ENCODE data around the gene CHST12. TPM values are rescaled to one million over a fixed set of nuclear protein-coding genes. Genes with fewer than 3 reads are reported as not detected.

CHST12 gene
- total RNA-seq, 1 donor from 2014 or later = 22.4 TPM

DNA sequence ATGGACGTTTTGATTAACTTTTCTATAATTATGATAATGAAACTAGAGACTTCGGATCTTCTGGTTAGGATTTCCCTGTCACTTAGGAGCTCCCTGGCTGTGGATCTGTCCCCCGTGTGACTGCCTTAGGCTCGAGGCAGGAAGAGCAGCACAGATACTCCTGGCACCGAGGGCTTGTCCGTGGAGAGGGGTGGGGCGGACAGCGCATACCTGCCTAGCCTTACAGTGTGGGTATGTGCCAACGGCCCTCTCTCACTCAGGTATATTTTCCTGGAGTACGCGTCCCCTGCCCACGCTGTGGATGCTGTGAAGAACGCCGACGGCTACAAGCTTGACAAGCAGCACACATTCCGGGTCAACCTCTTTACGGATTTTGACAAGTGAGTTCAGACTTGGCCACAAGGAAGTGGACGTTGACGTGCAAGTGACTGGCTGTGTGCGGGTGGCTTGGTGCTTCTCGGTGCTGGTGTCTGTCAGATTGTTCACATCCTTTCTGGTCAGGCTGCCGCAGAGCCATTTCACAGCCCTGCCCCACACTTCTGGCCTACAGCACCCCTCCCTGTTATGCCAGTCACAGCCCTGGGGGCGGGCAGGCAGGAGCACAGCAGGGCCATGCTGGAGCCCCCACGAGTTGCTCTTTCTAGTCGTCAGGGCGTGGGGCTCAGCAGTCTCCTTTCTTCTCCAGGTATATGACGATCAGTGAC is 40.9 kb upstream of the CHST12 start:
- peaks cover 20% of the 10 kb centered on the region for H3K4me1 Mint-ChIP-seq (ENCODE audit: unreplicated experiment)
- no peaks in the 10 kb centered on the region for H3K27me3 Mint-ChIP-seq
- H3K36me3 Mint-ChIP-seq = peaks cover 11% of the 10 kb centered on the region
- no peak for DNase-seq (ENCODE audit: extremely low spot score, unreplicated experiment)
- H3K27ac Mint-ChIP-seq = no peak overlapping the region
- H3K4me3 Mint-ChIP-seq = no peak overlapping the region
- H3K9me3 Mint-ChIP-seq = no peaks in the 10 kb centered on the region
- TF ChIP-seq CTCF (conservative IDR thresholded peaks at IDR 0.05) = no peak

DNA sequence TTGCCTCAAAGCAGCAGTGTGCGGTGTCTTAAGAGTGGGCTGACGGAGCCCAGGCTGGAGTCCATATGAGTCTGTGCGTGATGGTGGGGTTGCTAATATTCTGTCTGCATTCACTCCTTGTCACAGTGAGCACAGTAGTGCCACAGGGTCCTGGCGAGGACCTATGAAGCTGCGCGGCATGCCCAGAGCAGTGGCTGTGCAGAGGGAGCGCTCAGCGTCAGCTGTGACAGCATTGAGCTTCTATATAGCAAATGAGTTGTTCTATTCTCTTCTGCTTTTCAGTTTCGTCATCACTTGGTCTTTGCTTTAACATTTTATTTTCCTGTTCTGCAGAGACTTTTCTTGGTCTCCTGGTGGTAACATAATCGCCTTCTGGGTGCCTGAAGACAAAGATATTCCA is 34.3 kb upstream of the CHST12 start:
- no peaks in the 10 kb centered on the region for H3K27me3 Mint-ChIP-seq
- TF ChIP-seq CTCF (conservative IDR thresholded peaks at IDR 0.05) = no peak
- no peak overlapping the region for H3K4me3 Mint-ChIP-seq
- H3K9me3 Mint-ChIP-seq = no peaks in the 10 kb centered on the region
- peaks cover 19% of the 10 kb centered on the region for H3K36me3 Mint-ChIP-seq
- H3K4me1 Mint-ChIP-seq (ENCODE audit: unreplicated experiment) = no peaks in the 10 kb centered on the region
- no peak overlapping the region for H3K27ac Mint-ChIP-seq
- no peak for DNase-seq (ENCODE audit: extremely low spot score, unreplicated experiment)

DNA sequence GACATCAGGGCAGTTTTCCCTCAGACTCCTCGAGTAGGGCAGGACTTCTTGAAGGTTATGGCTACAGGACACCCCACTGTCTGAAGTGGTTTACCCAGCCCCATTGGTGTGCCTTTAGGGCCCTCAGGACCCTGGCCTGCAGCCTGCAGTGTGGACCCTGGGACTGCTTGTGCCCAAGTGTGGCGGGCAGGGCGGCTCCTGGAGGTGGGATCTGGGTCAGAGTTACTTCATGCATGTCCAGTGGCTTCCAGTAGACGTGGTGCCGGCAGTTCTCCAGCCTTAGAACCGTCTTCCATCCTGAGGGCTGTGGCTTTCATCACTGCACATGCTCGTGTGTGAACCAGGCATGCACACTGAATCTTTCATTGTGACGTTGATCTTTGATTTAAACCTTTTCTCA is 32.1 kb upstream of the CHST12 start:
- DNase-seq (ENCODE audit: extremely low spot score, unreplicated experiment) = no peak
- H3K4me1 Mint-ChIP-seq (ENCODE audit: unreplicated experiment) = no peaks in the 10 kb centered on the region
- H3K27me3 Mint-ChIP-seq = no peaks in the 10 kb centered on the region
- H3K4me3 Mint-ChIP-seq = no peak overlapping the region
- H3K27ac Mint-ChIP-seq = no peak overlapping the region
- no peak for TF ChIP-seq CTCF (conservative IDR thresholded peaks at IDR 0.05)
- peaks cover 14% of the 10 kb centered on the region for H3K36me3 Mint-ChIP-seq
- H3K9me3 Mint-ChIP-seq = no peaks in the 10 kb centered on the region

- no peak for TF ChIP-seq CTCF (conservative IDR thresholded peaks at IDR 0.05)
- H3K27me3 Mint-ChIP-seq = no peaks in the 10 kb centered on the region
- no peak overlapping the region for H3K27ac Mint-ChIP-seq
- DNase-seq (ENCODE audit: extremely low spot score, unreplicated experiment) = no peak
- H3K4me3 Mint-ChIP-seq = no peak overlapping the region
- H3K9me3 Mint-ChIP-seq = no peaks in the 10 kb centered on the region
- peaks cover 19% of the 10 kb centered on the region for H3K36me3 Mint-ChIP-seq
- H3K4me1 Mint-ChIP-seq (ENCODE audit: unreplicated experiment) = no peaks in the 10 kb centered on the region
Observed at GRCh38 chr7:2372724-2373123, 30.7 kb upstream of the CHST12 start.

GRCh38 chr7:2373124-2373556 is 30.3 kb upstream of the CHST12 start:
- Mint-ChIP-seq H3K27me3 (no peaks in the 10 kb centered on the region), H3K36me3 (peaks cover 21% of the 10 kb centered on the region), H3K4me3 (no peak overlapping the region), H3K4me1 (ENCODE audit: unreplicated experiment) (no peaks in the 10 kb centered on the region), H3K9me3 (no peaks in the 10 kb centered on the region), H3K27ac (no peak overlapping the region)
- no peak for DNase-seq (ENCODE audit: extremely low spot score, unreplicated experiment)
- no peak for TF ChIP-seq CTCF (conservative IDR thresholded peaks at IDR 0.05)
